HG02678 (cell line): ENCODE measurements around the gene TIMELESS.
"Not testable (repeated sequence)": the region's sequence is repeated elsewhere in the genome, so short reads cannot be mapped to it uniquely, and the experiment has no call there.

Experiments
- ATAC-seq: cut with Tn5 transposase; IDR thresholded peaks from one replicate; pipeline ENCODE4 v1.9.1; 2021; ENCODE audit warnings: mild to moderate bottlenecking, moderate library complexity; ENCODE audit not compliant: unreplicated experiment

TIMELESS gene

GRCh38 chr12:56411781-56412639 lies 37.2 kb downstream of the TIMELESS start:
- no peak for ATAC-seq

- ATAC-seq = no peak
Observed at GRCh38 chr12:56410768-56411167, 38.5 kb downstream of the TIMELESS start.

GRCh38 chr12:56408799-56409417 lies 40.3 kb downstream of the TIMELESS start:
- no peak for ATAC-seq

DNA sequence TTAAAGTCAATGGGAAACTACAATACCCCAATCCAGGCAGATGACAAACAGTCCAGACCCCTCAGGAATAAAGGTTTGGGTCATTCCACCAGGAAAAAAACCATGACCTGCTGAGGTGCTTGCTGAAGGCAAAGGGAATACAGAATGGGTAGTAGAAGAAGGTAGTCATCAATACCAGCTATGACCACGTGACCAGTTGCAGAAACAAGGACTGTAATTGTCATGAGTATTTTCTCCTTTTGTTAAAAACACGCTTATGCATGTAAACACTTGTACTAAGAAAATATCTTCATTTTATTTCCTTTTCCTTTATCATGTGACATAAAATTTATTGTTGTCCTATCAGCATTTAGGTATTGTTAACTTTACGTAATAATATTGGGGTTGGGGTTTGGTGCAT lies 45.0 kb downstream of the TIMELESS start:
- not testable (repeated sequence) for ATAC-seq

- ATAC-seq = not testable (repeated sequence)
Observed at GRCh38 chr12:56401612-56402011, 47.6 kb downstream of the TIMELESS start.

- not testable (repeated sequence) for ATAC-seq
Observed at GRCh38 chr12:56401125-56401524, 48.1 kb downstream of the TIMELESS start.

DNA sequence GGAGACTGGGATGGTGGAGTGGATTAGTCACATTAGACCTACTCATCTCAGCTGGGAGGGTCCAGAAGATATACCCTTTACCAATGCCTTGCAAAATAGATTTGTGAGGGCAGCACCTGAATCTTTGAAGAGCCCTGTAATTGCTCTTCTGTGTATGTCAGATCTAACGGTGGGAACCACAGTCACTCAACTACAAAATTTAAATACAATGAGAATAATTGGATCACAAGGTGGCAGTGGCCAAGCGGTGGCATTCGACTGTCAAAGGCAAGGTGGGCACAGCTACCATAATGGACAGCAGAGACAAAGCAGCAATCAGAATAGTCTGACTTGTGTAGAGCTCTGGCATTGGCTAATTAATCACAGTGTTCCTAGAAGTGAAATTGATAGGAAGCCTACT lies 49.8 kb downstream of the TIMELESS start:
- not testable (repeated sequence) for ATAC-seq

- ATAC-seq = no peak
Observed at GRCh38 chr12:56398324-56398723, 50.9 kb downstream of the TIMELESS start.

DNA sequence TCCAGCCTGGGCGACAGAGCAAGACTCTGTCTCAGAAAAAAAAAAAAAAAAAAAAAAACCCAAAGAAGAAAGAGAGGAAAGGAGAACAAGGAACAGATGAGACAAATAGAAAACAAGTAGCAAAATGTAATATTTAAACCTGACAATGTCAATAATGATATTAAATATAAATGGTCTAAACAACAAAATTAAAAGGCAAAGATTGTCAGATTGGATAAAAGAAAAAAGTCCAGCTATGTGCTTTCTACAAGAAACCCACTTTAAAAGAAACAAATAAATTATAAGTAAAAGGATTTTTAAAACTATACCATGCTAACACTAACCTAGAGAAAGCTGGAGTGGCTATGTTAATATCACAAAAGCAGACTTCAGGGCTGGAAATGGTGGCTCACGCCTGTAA lies 56.9 kb downstream of the TIMELESS start:
- ATAC-seq = no peak

- ATAC-seq = no peak
Observed at GRCh38 chr12:56391721-56392120, 57.5 kb downstream of the TIMELESS start.

DNA sequence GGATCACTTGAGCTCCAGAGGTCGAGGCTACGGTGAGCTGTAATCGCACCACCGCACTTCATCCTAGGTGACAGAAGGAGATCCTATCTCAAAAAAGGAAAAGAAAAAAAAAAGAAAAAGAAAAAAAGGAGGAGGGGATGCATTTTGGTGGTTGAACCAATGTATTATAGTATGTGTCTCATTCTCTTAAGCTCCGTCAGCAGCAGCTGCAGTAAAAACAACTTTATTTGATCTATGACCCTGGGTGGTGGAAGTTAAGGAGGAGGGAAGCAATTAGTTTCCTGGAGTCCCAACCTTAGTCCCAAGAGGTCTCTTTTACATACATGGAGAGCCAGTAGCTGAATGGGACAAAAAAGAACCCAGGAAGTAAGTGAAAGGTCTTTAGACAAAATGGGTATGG lies 59.8 kb downstream of the TIMELESS start:
- ATAC-seq = no peak

- ATAC-seq = no peak
Observed at GRCh38 chr12:56387152-56387736, 62.0 kb downstream of the TIMELESS start.

DNA sequence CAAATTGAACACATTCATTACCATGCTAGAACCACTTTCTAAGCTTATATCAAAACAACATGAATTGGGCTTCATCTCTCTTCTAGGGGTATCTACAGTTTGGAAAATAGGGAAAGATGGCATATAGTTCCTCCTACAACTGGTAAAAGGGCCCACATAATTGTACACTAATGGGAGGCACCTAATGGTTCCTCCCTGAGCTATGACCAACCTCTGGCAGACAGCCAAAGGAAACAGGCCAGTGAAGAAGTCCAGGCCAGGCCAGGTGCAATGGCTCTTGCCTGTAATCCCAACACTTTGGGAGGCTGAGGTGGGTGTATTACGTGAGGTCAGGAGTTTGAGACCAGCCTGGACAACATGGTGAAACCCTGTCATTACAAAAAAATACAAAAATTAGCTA lies 63.4 kb downstream of the TIMELESS start:
- no peak for ATAC-seq

DNA sequence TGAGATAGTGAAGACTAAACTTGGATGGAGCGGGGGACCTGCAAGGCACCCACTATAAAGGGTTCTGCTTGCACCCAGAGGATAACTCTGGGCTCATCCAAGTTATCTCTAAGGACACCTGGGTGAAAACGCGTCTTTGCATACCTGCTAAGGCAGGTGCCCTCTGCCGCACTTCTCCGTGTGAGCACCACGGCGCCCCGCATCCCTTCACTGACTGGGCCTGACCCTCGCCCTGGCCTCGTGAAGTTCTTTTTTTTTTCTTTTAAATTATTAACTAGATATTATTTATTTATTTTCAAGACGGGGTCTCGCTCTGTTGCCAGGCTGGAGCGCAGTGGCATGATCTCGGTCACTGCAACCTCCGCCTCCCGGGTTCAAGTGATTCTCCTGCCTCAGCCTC lies 66.6 kb downstream of the TIMELESS start:
- ATAC-seq = no peak

DNA sequence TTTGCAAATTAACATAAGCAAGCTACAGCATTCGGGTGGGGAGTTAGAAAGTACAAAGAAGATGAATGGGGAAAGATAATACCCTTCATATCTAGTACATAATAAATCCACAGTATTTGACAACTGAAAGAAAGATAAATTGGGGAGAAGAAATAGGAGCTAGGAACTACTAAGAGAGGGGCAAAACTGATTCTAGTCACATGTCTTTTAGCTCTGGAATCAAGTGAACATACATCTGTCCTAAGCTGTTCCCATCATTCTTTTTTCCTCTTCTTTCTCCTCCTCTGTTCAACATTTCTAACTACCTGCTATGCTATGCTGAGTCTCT lies 71.3 kb downstream of the TIMELESS start:
- ATAC-seq = no peak

DNA sequence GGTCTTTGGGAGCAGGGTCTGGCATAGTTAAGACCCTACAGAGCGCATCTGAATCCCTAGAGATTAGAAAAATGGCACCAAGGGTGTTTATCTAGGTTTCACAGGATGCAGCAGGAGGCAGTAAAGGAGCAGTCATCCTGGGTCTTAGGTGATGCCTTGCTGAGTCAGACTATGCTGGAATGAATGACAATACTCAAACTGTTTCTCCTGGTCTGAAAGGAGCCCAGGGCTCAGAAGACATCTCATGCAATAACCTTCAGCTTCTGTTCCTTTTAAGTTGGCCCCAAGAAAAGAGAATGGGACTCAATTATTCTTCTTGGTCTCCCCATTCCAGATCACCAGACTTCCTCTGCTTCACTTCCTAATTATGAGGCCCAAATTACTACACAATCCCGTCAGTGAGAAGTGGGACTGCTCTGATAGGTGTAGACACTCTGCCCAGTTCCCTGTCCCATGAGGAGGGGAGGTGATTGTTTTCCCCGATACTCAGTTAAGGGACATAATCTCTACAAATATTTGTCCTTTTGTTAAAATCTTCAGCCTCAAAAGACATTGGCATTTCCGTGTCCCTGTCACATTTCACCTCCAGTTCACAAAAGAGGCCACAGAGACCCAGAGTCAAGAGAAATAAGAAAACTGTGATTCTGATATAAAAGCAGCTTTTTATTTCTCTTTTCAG lies 71.8 kb downstream of the TIMELESS start:
- ATAC-seq = no peak

DNA sequence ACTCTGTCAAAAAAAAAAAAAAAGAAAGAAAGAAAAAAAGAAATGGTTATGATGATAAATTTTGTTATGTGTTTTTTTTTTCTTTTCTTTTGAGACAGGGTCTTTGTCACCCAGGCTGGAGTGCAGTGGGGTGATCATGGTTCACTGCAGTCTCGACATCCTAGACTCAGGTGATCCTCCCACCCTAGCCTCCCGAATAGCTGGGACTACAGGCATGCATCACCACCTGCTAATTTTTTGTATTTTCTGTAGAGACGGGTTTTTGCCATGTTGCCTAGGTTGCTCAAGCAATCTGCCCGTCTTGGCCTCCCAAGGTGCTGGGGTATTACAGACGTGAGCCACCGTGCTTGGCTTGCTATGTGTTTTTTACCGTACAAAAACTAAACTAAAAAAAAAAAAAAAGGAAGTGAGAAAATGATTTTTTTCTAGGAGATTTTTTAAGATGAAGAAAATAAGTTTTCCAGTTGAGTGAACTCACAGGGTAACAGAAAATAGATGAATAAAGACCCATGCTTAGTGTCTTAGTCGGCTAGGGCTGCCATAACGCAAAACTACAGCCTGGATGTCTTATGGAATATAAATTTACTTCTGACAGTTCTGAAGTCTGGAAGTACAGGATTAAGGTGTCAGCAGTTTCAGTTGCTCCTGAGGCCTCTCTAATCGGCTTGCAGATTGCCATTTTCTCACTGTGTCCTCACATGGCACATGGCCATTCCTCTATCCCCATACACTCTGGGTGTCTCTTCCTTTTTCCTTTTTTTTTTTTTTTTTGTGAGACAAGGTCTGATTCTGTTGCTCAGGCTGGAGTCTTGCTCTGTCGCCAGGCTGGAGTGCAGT lies 73.4 kb downstream of the TIMELESS start:
- ATAC-seq = peak; percentile 73

GRCh38 chr12:56374726-56375597 lies 74.3 kb downstream of the TIMELESS start:
- peak; percentile 35 for ATAC-seq

- ATAC-seq = no peak
Observed at GRCh38 chr12:56373515-56373914, 75.7 kb downstream of the TIMELESS start.

- ATAC-seq = no peak
Observed at GRCh38 chr12:56366948-56367347, 82.3 kb downstream of the TIMELESS start.
